Esophagus muscularis mucosa (tissue), 3 donors: ENCODE data around the gene PTPRE.

Source experiments
- EP300 ChIP-seq: sonication (generic); formaldehyde crosslinking; IDR thresholded peaks from one replicate; pipeline ENCODE4 v1.6.1; 2017; ENCODE audit warnings: antibody characterized with exemption
- TF ChIP-seq, protein P1 (sequence below), 3 experiments: fragments of 200-600 bp in 2 of 3; fragments of 450-650 bp in 1 of 3; sonication (generic) in 2 of 3; IDR thresholded peaks; one replicate each; pipeline ENCODE4 v1.5.1; 2017 to 2019; ENCODE audit warnings: antibody characterized with exemption in 3 of 3, mild to moderate bottlenecking in 2 of 3, moderate library complexity in 1 of 3

DNA sequence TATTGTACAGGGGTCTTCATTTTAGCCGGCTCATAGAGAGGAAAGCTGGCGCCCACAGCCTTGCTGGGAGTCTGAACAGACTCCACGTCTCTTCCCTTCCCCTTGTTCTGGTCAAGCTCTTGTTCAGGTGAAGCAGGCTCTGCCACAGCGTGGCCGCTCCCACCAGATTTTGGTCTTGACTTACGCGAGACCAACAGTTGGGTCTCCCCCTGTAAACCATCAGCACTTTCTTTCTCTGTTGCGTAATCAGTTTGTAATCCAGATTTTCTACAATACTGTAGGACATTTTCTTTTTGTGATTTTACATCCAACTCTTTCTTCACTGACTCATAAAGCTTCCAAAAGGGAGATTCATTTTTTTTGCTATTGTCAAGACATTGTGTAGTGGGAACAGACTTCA is 208.5 kb downstream of the PTPRE start:
- no peak for TF ChIP-seq EP300
- TF ChIP-seq, protein P1, sequence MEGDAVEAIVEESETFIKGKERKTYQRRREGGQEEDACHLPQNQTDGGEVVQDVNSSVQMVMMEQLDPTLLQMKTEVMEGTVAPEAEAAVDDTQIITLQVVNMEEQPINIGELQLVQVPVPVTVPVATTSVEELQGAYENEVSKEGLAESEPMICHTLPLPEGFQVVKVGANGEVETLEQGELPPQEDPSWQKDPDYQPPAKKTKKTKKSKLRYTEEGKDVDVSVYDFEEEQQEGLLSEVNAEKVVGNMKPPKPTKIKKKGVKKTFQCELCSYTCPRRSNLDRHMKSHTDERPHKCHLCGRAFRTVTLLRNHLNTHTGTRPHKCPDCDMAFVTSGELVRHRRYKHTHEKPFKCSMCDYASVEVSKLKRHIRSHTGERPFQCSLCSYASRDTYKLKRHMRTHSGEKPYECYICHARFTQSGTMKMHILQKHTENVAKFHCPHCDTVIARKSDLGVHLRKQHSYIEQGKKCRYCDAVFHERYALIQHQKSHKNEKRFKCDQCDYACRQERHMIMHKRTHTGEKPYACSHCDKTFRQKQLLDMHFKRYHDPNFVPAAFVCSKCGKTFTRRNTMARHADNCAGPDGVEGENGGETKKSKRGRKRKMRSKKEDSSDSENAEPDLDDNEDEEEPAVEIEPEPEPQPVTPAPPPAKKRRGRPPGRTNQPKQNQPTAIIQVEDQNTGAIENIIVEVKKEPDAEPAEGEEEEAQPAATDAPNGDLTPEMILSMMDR (IDR thresholded peaks at IDR 0.05) = no peak
